ENCODE results near the gene CLDN3.
"Not testable (repeated sequence)": the region's sequence is repeated elsewhere in the genome, so short reads cannot be mapped to it uniquely, and the experiment has no call there.

Gene CLDN3

DNA sequence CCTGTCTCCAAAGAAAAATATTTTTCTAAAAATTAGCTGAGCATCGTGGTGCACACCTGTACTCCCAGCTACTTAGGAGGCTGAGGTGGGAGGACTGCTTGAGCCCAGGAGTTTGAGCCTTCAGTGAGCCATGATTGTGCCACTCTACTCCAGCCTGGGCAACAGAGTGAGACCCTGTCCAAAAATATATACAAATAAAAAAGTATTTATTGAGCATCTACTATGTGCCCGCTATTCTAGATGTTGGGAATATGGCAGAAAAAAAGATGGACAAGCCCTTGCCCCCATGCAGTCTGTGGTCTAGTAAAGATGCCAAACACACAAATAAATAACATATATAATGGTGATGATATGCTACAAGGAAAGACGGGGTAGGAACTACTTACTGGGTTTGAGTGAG is 46.3 kb downstream of the CLDN3 start:
- H3K4me3 ChIP-seq (replicated peaks; ENCODE audit: low read depth, low read length) = no peak overlapping the region
- no peak for DNase-seq (ENCODE audit: low read depth)
- TF ChIP-seq, protein P1, sequence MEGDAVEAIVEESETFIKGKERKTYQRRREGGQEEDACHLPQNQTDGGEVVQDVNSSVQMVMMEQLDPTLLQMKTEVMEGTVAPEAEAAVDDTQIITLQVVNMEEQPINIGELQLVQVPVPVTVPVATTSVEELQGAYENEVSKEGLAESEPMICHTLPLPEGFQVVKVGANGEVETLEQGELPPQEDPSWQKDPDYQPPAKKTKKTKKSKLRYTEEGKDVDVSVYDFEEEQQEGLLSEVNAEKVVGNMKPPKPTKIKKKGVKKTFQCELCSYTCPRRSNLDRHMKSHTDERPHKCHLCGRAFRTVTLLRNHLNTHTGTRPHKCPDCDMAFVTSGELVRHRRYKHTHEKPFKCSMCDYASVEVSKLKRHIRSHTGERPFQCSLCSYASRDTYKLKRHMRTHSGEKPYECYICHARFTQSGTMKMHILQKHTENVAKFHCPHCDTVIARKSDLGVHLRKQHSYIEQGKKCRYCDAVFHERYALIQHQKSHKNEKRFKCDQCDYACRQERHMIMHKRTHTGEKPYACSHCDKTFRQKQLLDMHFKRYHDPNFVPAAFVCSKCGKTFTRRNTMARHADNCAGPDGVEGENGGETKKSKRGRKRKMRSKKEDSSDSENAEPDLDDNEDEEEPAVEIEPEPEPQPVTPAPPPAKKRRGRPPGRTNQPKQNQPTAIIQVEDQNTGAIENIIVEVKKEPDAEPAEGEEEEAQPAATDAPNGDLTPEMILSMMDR (IDR thresholded peaks at IDR 0.05; ENCODE audit: low read length, missing control alignments) = no peak

DNA sequence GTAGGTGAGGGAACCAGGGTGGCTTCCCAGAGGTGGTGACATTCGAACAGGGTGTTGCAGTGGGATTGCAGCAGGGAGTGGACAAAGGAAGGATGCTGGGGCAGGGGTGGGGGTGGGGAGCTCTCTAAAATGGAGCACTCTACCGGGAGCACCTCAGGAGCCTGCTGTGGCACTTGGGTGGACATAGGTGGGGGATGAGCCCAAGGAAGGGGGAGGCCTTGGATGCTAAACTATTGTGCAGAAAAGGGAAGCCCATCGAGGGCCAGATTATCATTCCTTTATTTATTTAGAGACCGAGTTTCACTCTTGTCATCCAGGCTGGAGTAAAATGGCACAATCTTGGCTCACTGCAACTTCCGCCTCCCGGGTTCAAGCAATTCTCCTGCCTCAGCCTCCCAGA is 47.3 kb downstream of the CLDN3 start:
- no peak for DNase-seq (ENCODE audit: low read depth)
- H3K4me3 ChIP-seq (replicated peaks; ENCODE audit: low read depth, low read length) = no peak overlapping the region
- TF ChIP-seq, protein P1 (IDR thresholded peaks at IDR 0.05; ENCODE audit: low read length, missing control alignments) = no peak

- not testable (repeated sequence) for DNase-seq (ENCODE audit: low read depth); H3K4me3 ChIP-seq (replicated peaks; ENCODE audit: low read depth, low read length)
Observed at GRCh38 chr7:73722182-73722581, 47.9 kb downstream of the CLDN3 start.

DNA sequence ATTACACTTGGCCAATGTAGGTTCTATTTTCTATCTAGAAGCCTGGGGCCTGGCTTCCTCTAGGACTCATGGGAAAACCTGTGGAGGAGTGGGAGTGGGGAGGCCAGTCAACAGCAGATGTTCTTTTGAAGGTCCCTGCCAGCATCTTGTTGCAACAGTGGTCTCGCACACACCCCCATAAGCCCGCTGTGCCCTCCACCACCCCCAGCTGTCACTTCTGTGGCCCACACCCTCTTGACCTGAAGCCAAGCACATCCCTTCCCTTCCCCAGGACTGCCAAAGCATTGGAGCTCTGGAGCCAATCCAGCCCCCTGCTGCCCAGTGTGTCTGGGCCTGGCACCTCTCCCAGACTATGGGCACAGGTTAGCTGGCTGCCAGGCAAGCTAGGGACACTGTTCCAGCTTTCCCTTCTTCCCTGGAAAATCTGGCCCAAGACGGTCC is 48.7 kb downstream of the CLDN3 start:
- TF ChIP-seq, protein P1 (IDR thresholded peaks at IDR 0.05; ENCODE audit: low read length, missing control alignments) = no peak
- DNase-seq (ENCODE audit: low read depth) = no peak
- no peak overlapping the region for H3K4me3 ChIP-seq (replicated peaks; ENCODE audit: low read depth, low read length)

GRCh38 chr7:73720443-73720842 is 49.6 kb downstream of the CLDN3 start:
- DNase-seq (ENCODE audit: low read depth); H3K4me3 ChIP-seq (replicated peaks; ENCODE audit: low read depth, low read length): not testable (repeated sequence)

- TF ChIP-seq, protein P1 (IDR thresholded peaks at IDR 0.05; ENCODE audit: low read length, missing control alignments) = no peak
- DNase-seq (ENCODE audit: low read depth) = no peak
- H3K4me3 ChIP-seq (replicated peaks; ENCODE audit: low read depth, low read length) = peak overlapping the region; percentile 45
Observed at GRCh38 chr7:73719806-73720169, 50.3 kb downstream of the CLDN3 start.
